Astrocyte (in vitro differentiated cells and primary cell): Measurements from ENCODE around the gene SYNRG. TPM values are rescaled to one million over a fixed set of nuclear protein-coding genes. Genes with fewer than 3 reads are reported as not detected.

ENCODE experiments used
- DNase-seq: peaks from one replicate; pipeline ENCODE4 v3.0.0-alpha.2; 2010; ENCODE audit warnings: low read depth
- FAIRE-seq: peaks from 2 replicates; lab custom pipeline; 2011; peaks lifted over from hg19 to GRCh38; lab: Jason Lieb, UNC
- H2AFZ ChIP-seq: 2 replicates; pipeline ENCODE4 v1.6.0; 2012; ENCODE audit warnings: low read depth, low read length, inconsistent platforms
- H3K27ac ChIP-seq: 2 replicates; pipeline ENCODE4 v1.5.1; 2011; ENCODE audit warnings: low read depth, low read length, inconsistent platforms
- H3K27me3 ChIP-seq: 2 replicates; pipeline ENCODE4 v1.6.0; 2011; ENCODE audit warnings: low read length, inconsistent platforms; ENCODE audit not compliant: insufficient read depth
- H3K36me3 ChIP-seq: 2 replicates; pipeline ENCODE4 v1.5.1; 2011; ENCODE audit warnings: low read length, inconsistent platforms; ENCODE audit not compliant: insufficient read depth
- H3K4me1 ChIP-seq: 2 replicates; pipeline ENCODE4 v1.5.1; 2011; ENCODE audit warnings: low read length, inconsistent platforms; ENCODE audit not compliant: insufficient read depth
- H3K4me2 ChIP-seq: 2 replicates; pipeline ENCODE4 v1.6.0; 2012; ENCODE audit warnings: low read length, inconsistent platforms
- H3K4me3 ChIP-seq: 2 replicates; pipeline ENCODE4 v1.5.1; 2011; ENCODE audit warnings: low read depth, mild to moderate bottlenecking, low read length, inconsistent platforms; ENCODE audit not compliant: insufficient read depth
- H3K79me2 ChIP-seq: 2 replicates; pipeline ENCODE4 v1.6.0; 2012; ENCODE audit warnings: mild to moderate bottlenecking, low read length, inconsistent platforms; ENCODE audit not compliant: insufficient read depth
- H3K9ac ChIP-seq: 2 replicates; pipeline ENCODE4 v1.6.0; 2012; ENCODE audit warnings: mild to moderate bottlenecking, low read length, inconsistent platforms
- H3K9me3 ChIP-seq: 2 replicates; pipeline ENCODE4 v1.5.1; 2012; ENCODE audit warnings: low read depth, mild to moderate bottlenecking, low read length, inconsistent platforms; ENCODE audit not compliant: insufficient read depth
- H4K20me1 ChIP-seq: 2 replicates; pipeline ENCODE4 v1.6.0; 2012; ENCODE audit warnings: low read length, inconsistent platforms; ENCODE audit not compliant: insufficient read depth
- H3K27ac Mint-ChIP-seq: one replicate; pipeline ENCODE4 v1.8.0; 2021; ENCODE audit warnings: mild to moderate bottlenecking, mixed read lengths; ENCODE audit not compliant: unreplicated experiment
- H3K27me3 Mint-ChIP-seq: one replicate; pipeline ENCODE4 v1.8.0; 2021; ENCODE audit warnings: low read depth, mixed read lengths; ENCODE audit not compliant: unreplicated experiment
- H3K36me3 Mint-ChIP-seq: one replicate; pipeline ENCODE4 v1.8.0; 2021; ENCODE audit warnings: low read depth, mixed read lengths; ENCODE audit not compliant: unreplicated experiment
- H3K4me1 Mint-ChIP-seq: one replicate; pipeline ENCODE4 v1.8.0; 2021; ENCODE audit warnings: low read depth, mixed read lengths; ENCODE audit not compliant: unreplicated experiment
- H3K4me3 Mint-ChIP-seq: one replicate; pipeline ENCODE4 v1.8.0; 2021; ENCODE audit warnings: mild to moderate bottlenecking, moderate library complexity, mixed read lengths; ENCODE audit not compliant: unreplicated experiment
- H3K9me3 Mint-ChIP-seq: one replicate; pipeline ENCODE4 v1.8.0; 2021; ENCODE audit warnings: mild to moderate bottlenecking, mixed read lengths; ENCODE audit not compliant: unreplicated experiment
- CTCF ChIP-seq: IDR thresholded peaks from 2 replicates; pipeline ENCODE4 v1.5.1; 2011; ENCODE audit warnings: low read depth, mild to moderate bottlenecking, inconsistent platforms, low read length, moderate library complexity; ENCODE audit not compliant: insufficient read depth
- EZH2 ChIP-seq: IDR thresholded peaks from 2 replicates; pipeline ENCODE4 v1.6.1; 2012; ENCODE audit warnings: mild to moderate bottlenecking, low read length, inconsistent platforms; ENCODE audit not compliant: insufficient read depth
- total RNA-seq: library from RNA; stranded (reverse); gene quantifications from 2 replicates; pipeline ENCODE4 v1.2.1, GENCODE V29; 2021

SYNRG gene
- total RNA-seq, 1 donor from 2014 or later = 31.3 TPM

DNA sequence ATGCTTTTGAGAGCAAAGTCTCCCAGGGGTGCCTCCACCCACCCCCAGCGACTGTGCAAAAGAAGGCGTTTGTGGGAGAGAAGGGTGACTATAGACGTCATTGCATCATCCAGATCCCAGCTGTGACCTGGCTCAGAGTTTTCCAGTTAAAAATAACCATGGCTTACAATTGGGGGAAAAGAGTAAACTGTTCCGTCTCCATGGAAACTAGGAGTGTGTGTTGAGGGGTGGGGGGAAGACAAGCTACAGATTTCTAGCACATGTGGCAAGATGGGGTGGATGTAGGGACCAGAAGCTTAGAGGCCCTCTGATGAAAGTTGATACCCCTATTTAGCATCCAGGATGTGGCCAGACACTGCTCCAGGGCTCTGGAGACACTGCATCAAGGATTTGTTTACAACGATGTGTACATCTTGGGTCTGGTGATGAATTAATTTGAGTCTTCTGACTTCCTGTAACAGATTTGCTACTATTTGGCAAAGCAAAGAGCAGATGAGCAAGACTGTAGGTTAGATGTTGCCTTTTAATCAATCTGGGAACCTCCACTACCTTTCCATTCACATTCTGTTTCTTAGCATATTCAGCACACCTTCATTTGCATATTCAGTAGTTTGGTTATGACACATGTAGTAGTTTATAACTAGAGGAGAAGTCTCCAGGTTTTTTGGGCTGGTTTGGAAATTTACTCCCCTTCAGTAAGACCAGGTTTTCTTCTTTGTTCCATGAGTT is 125.7 kb downstream of the SYNRG start:
- no peaks in the 10 kb centered on the region for H3K79me2 ChIP-seq
- H3K36me3 ChIP-seq = peaks cover 4% of the 10 kb centered on the region
- no peak overlapping the region for H3K4me3 Mint-ChIP-seq
- no peaks in the 10 kb centered on the region for H3K9me3 Mint-ChIP-seq
- H3K4me3 ChIP-seq = no peak overlapping the region
- DNase-seq (peak; percentile 75), FAIRE-seq (no peak)
- no peaks in the 10 kb centered on the region for H3K9me3 ChIP-seq
- H3K36me3 Mint-ChIP-seq = peaks cover 11% of the 10 kb centered on the region
- H3K27ac Mint-ChIP-seq = peak overlapping the region; percentile 93
- H3K27me3 ChIP-seq = no peaks in the 10 kb centered on the region
- H3K27me3 Mint-ChIP-seq = no peaks in the 10 kb centered on the region
- peak overlapping the region; percentile 26 for H3K4me2 ChIP-seq
- peaks cover 24% of the 10 kb centered on the region for H3K4me1 Mint-ChIP-seq
- H3K4me1 ChIP-seq = peaks cover 18% of the 10 kb centered on the region
- peak overlapping the region; percentile 22 for H3K9ac ChIP-seq
- H3K27ac ChIP-seq = peak overlapping the region; percentile 51
- TF ChIP-seq CTCF (no peak), EZH2 (no peak)
- H4K20me1 ChIP-seq = no peaks in the 10 kb centered on the region
- H2AFZ ChIP-seq = no peak overlapping the region

DNA sequence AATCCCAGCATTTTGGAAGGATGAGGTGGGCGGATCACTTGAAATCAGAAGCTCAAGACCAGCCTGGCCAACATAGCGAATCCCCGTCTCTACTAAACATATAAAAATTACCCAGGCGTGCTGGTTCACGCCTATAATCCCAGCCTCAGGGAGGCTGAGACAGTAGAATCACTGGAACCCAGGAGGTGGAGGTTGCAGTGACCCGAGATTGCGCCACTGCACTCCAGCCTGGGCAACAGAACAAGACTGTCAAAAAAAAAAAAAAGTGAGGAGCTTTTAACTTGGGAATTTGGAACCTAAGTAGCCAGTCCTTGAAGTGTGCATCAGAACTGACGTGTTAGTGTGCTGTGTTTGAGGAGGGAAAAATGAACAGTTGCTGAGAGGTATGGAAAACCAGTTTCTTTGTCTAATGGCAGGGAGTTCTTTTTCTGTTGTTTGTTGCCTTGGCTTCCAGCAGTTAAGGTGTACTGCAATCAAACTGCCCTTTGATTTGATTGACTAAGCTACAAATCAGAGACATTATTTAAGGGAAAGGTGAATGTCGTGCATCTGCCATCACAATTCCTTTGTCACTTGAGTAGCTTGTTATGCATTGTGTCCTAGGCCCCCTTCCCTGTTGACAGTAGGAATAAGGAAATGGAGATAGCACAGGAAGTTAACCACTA is 128.1 kb downstream of the SYNRG start:
- H3K27ac ChIP-seq = no peak overlapping the region
- H3K9me3 Mint-ChIP-seq = no peaks in the 10 kb centered on the region
- H3K4me2 ChIP-seq = no peak overlapping the region
- H3K36me3 Mint-ChIP-seq = peaks cover 11% of the 10 kb centered on the region
- no peak for DNase-seq
- no peaks in the 10 kb centered on the region for H3K9me3 ChIP-seq
- peaks cover 18% of the 10 kb centered on the region for H3K4me1 ChIP-seq
- no peaks in the 10 kb centered on the region for H3K27me3 Mint-ChIP-seq
- TF ChIP-seq EZH2 (no peak), CTCF (no peak)
- peaks cover 28% of the 10 kb centered on the region for H3K4me1 Mint-ChIP-seq
- H3K4me3 ChIP-seq = no peak overlapping the region
- FAIRE-seq = no peak
- no peaks in the 10 kb centered on the region for H3K79me2 ChIP-seq
- no peak overlapping the region for H2AFZ ChIP-seq
- peaks cover 18% of the 10 kb centered on the region for H3K36me3 ChIP-seq
- no peaks in the 10 kb centered on the region for H3K27me3 ChIP-seq
- H4K20me1 ChIP-seq = no peaks in the 10 kb centered on the region
- H3K27ac Mint-ChIP-seq = no peak overlapping the region
- H3K4me3 Mint-ChIP-seq = no peak overlapping the region
- H3K9ac ChIP-seq = no peak overlapping the region

GRCh38 chr17:37480427-37480826 is 128.8 kb downstream of the SYNRG start:
- Histone ChIP-seq H2AFZ (no peak overlapping the region), H3K79me2 (no peaks in the 10 kb centered on the region), H3K27me3 (no peaks in the 10 kb centered on the region), H4K20me1 (no peaks in the 10 kb centered on the region), H3K9me3 (no peaks in the 10 kb centered on the region), H3K27ac (no peak overlapping the region), H3K4me3 (no peak overlapping the region), H3K36me3 (peaks cover 18% of the 10 kb centered on the region), H3K4me2 (no peak overlapping the region), H3K4me1 (peaks cover 21% of the 10 kb centered on the region), H3K9ac (no peak overlapping the region)
- H3K4me1 Mint-ChIP-seq = peaks cover 33% of the 10 kb centered on the region
- DNase-seq = no peak
- no peaks in the 10 kb centered on the region for H3K27me3 Mint-ChIP-seq
- H3K27ac Mint-ChIP-seq = no peak overlapping the region
- no peak overlapping the region for H3K4me3 Mint-ChIP-seq
- TF ChIP-seq EZH2 (no peak), CTCF (no peak)
- no peak for FAIRE-seq
- no peaks in the 10 kb centered on the region for H3K9me3 Mint-ChIP-seq
- H3K36me3 Mint-ChIP-seq = peaks cover 11% of the 10 kb centered on the region
